Thoracic aorta endothelial cell (primary cell): ENCODE results near the gene SMARCA1. TPM values are rescaled to one million over a fixed set of nuclear protein-coding genes. Genes with fewer than 3 reads are reported as not detected.

Experiments
- small RNA-seq: library from RNA; depleted of rRNA; stranded (forward); fragments of <200 nt; gene quantifications from one replicate; pipeline ENCODE3, GENCODE V24; 2012
- total RNA-seq: library from RNA; depleted of rRNA; stranded (reverse); fragments of >200 nt; gene quantifications from 2 replicates; pipeline ENCODE4 v1.2.3, GENCODE V29; 2012

Gene SMARCA1
- total RNA-seq: 18.4 and 46.8 TPM in 2 replicates

GRCh38 chrX:129523079-129523911, at the start of gene SMARCA1:
Gene SMARCA1, minus strand, starts transcription at chrX:129523490. Its CDS starts 120 bp downstream, at chrX:129523370.

GRCh38 chrX:129540068-129540653, 16.9 kb upstream of the SMARCA1 start, which contains the start of gene OCRL:
Gene OCRL, plus strand, starts transcription at chrX:129540259. Its CDS starts 181 bp downstream, at chrX:129540440.

Small RNA genes within 50 kb of the gene (small RNA-seq; reads per million reads assigned to genes)
- gene RF01169 (not detected), gene RNA5SP513 (not detected), gene RPS26P56 (not detected)

Other genes starting within 250 kb of the SMARCA1 start
- gene OCRL, start 16.8 kb upstream of the SMARCA1 start, total RNA-seq: 22.0 and 22.2 TPM in 2 replicates
- 132 and 170 TPM in 2 replicates for gene APLN, start 131.5 kb upstream of the SMARCA1 start, total RNA-seq
- not detected in 2 replicates for gene XPNPEP2, start 215.5 kb upstream of the SMARCA1 start, total RNA-seq